ENCODE results near the gene CCNE1.

Gene CCNE1

DNA sequence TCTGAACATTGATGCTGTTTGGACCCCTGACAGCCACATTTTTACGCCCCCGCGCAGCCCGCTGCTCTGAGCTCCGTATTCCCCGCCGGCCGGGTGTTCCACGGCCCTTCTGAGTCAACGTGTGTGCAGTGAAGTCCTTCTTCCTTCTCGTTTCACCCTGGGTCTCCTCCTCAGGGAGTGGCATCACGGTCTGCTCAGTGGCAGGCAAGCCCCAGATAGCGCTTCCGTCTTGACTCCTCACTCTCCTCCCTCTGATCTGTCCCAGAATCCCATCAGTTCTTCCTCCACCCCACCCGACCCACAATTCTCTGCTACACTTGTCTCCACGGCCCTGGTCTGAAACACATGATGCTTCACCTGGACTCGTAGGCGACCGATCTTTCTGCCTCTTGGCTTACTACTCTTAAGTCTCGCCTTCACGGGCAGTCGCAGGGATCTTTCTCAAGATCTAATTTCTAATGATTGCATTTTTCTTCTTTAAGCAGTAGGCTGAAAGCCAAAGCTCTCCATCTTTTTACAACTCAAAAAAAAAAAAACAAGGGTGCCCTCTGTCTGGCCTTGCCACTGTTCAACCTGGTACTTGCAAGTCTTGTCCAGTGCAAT, 33.9 kb downstream of the CCNE1 start:
- Histone ChIP-seq H3K27ac (replicated peaks; ENCODE audit: low read length) (peak overlapping the region; percentile 74), H2AFZ (ENCODE audit: low read length) (peak overlapping the region; percentile 95), H2BK5ac (ENCODE audit: low read length) (no peak overlapping the region), H3K9ac (ENCODE audit: low read depth, low read length, poor library complexity) (peak overlapping the region; percentile 50), H4K91ac (ENCODE audit: low read depth, low read length, poor library complexity) (no peak overlapping the region), H3K4me2 (ENCODE audit: insufficient read depth, low read length, poor library complexity, severe bottlenecking) (peak overlapping the region; percentile 79), H3K9me3 (replicated peaks in 1 of 2; ENCODE audit: control insufficient read depth in 2 of 2, insufficient read depth in 1 of 2, low read depth in 1 of 2, low read length in 2 of 2) (no peaks in the 10 kb centered on the region), H2BK12ac (ENCODE audit: low read length) (no peak overlapping the region), H3K18ac (ENCODE audit: low read length) (no peak overlapping the region), H3K23ac (ENCODE audit: low read depth, low read length, poor library complexity) (no peak overlapping the region), H3K4ac (ENCODE audit: low read length) (no peak overlapping the region), H3K4me3 (ENCODE audit: low read length in 2 of 2) (peak overlapping the region; percentile 69 to 83), H3K14ac (ENCODE audit: low read length) (no peak overlapping the region), H2BK15ac (ENCODE audit: low read length) (no peak overlapping the region), H2BK120ac (ENCODE audit: low read depth, low read length) (no peak overlapping the region), H4K8ac (ENCODE audit: low read depth, low read length) (no peak overlapping the region), H3K27me3 (ENCODE audit: control insufficient read depth in 3 of 3, insufficient read depth in 3 of 3, low read depth in 1 of 3, low read length in 3 of 3) (peaks cover 2 to 41% (median 16%) of the 10 kb centered on the region in 3 experiments), H3K79me1 (ENCODE audit: low read depth, low read length) (no peaks in the 10 kb centered on the region), H2AK5ac (ENCODE audit: low read depth, low read length) (no peak overlapping the region), H3K36me3 (replicated peaks in 1 of 2; ENCODE audit: control insufficient read depth in 2 of 2, insufficient read depth in 2 of 2, low read length in 2 of 2) (no peaks in the 10 kb centered on the region), H3K4me1 (ENCODE audit: control insufficient read depth in 2 of 2, insufficient read depth in 1 of 2, low read depth in 1 of 2, low read length in 2 of 2) (peaks cover 8 to 15% of the 10 kb centered on the region in 2 donors)
- no peak for DNase-seq (ENCODE audit: low spot score)
- no CpG with 5 or more reads among the region's 22 CpGs for WGBS, 2 donors (ENCODE audit: extremely low coverage in 2 of 2, insufficient read length in 2 of 2, insufficient replicate concordance in 1 of 2)

DNA sequence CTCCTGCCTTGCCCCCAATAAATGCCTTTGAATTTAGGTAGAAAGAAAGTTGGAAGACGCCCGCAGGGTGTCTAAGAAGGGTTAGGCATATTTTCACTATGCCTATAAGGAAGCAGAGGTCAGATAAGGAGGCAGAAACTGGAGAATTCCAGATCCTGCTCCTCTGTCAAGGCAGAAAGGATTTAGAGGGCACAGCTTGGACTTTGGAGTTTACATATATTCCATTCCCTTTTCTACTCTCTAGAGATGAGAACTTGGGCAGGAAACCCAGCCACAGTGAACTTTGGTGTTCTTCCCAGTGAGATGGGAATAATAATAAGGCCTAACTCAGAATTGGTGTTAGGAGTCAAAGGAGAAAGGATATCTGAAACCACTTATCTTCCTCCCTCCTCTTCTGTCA, 37.4 kb downstream of the CCNE1 start:
- Histone ChIP-seq H3K4me3 (ENCODE audit: low read length in 2 of 2) (no peak overlapping the region), H3K4ac (ENCODE audit: low read length) (no peak overlapping the region), H3K14ac (ENCODE audit: low read length) (no peak overlapping the region), H3K9ac (ENCODE audit: low read depth, low read length, poor library complexity) (no peak overlapping the region), H2AK5ac (ENCODE audit: low read depth, low read length) (no peak overlapping the region), H3K36me3 (replicated peaks in 1 of 2; ENCODE audit: control insufficient read depth in 2 of 2, insufficient read depth in 2 of 2, low read length in 2 of 2) (no peaks in the 10 kb centered on the region), H2BK12ac (ENCODE audit: low read length) (no peak overlapping the region), H4K91ac (ENCODE audit: low read depth, low read length, poor library complexity) (no peak overlapping the region), H2BK120ac (ENCODE audit: low read depth, low read length) (no peak overlapping the region), H3K79me1 (ENCODE audit: low read depth, low read length) (no peaks in the 10 kb centered on the region), H3K4me1 (ENCODE audit: control insufficient read depth in 2 of 2, insufficient read depth in 1 of 2, low read depth in 1 of 2, low read length in 2 of 2) (peaks cover 2 to 3% of the 10 kb centered on the region in 2 donors), H3K27me3 (ENCODE audit: control insufficient read depth in 3 of 3, insufficient read depth in 3 of 3, low read depth in 1 of 3, low read length in 3 of 3) (peaks cover 0 to 12% (median 0%) of the 10 kb centered on the region in 3 experiments), H2BK5ac (ENCODE audit: low read length) (no peak overlapping the region), H3K4me2 (ENCODE audit: insufficient read depth, low read length, poor library complexity, severe bottlenecking) (no peak overlapping the region), H3K9me3 (replicated peaks in 1 of 2; ENCODE audit: control insufficient read depth in 2 of 2, insufficient read depth in 1 of 2, low read depth in 1 of 2, low read length in 2 of 2) (no peaks in the 10 kb centered on the region), H4K8ac (ENCODE audit: low read depth, low read length) (no peak overlapping the region), H3K23ac (ENCODE audit: low read depth, low read length, poor library complexity) (no peak overlapping the region), H3K18ac (ENCODE audit: low read length) (no peak overlapping the region), H2AFZ (ENCODE audit: low read length) (no peak overlapping the region), H3K27ac (replicated peaks; ENCODE audit: low read length) (no peak overlapping the region), H2BK15ac (ENCODE audit: low read length) (no peak overlapping the region)
- no CpG with 5 or more reads among the region's 2 CpGs for WGBS, 2 donors (ENCODE audit: extremely low coverage in 2 of 2, insufficient read length in 2 of 2, insufficient replicate concordance in 1 of 2)
- no peak for DNase-seq (ENCODE audit: low spot score)

DNA sequence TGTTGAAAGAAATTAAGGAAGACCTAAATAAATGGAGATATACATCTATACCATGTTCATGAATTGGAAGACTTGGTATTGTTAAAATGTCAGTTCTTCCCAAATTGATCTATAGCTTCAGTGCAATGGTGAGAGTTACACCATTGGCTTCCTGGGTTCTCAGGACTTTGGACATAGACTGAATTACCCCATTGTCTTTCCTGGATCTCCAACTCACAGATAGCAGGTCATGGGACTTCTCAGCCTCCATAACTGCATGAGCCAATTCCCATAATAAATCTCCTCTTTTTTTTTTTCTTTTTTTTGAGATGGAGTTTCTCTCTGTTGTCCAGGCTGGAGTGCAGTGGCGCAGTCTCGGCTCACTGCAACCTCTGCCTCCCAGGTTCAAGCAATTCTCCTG, 38.7 kb downstream of the CCNE1 start:
- H4K8ac ChIP-seq (ENCODE audit: low read depth, low read length): no peak overlapping the region
- H3K14ac ChIP-seq (ENCODE audit: low read length): no peak overlapping the region
- H3K9me3 ChIP-seq (replicated peaks in 1 of 2; ENCODE audit: control insufficient read depth in 2 of 2, insufficient read depth in 1 of 2, low read depth in 1 of 2, low read length in 2 of 2): no peaks in the 10 kb centered on the region
- no peak overlapping the region for H2AFZ ChIP-seq (ENCODE audit: low read length)
- H3K9ac ChIP-seq (ENCODE audit: low read depth, low read length, poor library complexity): no peak overlapping the region
- no peak for DNase-seq (ENCODE audit: low spot score)
- no peak overlapping the region for H2BK5ac ChIP-seq (ENCODE audit: low read length)
- H2BK12ac ChIP-seq (ENCODE audit: low read length): no peak overlapping the region
- H3K4ac ChIP-seq (ENCODE audit: low read length): no peak overlapping the region
- no peak overlapping the region for H3K27ac ChIP-seq (replicated peaks; ENCODE audit: low read length)
- H2AK5ac ChIP-seq (ENCODE audit: low read depth, low read length): no peak overlapping the region
- H3K4me3 ChIP-seq (ENCODE audit: low read length in 2 of 2): no peak overlapping the region
- H4K91ac ChIP-seq (ENCODE audit: low read depth, low read length, poor library complexity): no peak overlapping the region
- no peaks in the 10 kb centered on the region for H3K36me3 ChIP-seq (replicated peaks in 1 of 2; ENCODE audit: control insufficient read depth in 2 of 2, insufficient read depth in 2 of 2, low read length in 2 of 2)
- peaks cover 2 to 5% of the 10 kb centered on the region in 2 donors for H3K4me1 ChIP-seq (ENCODE audit: control insufficient read depth in 2 of 2, insufficient read depth in 1 of 2, low read depth in 1 of 2, low read length in 2 of 2)
- no peak overlapping the region for H2BK15ac ChIP-seq (ENCODE audit: low read length)
- H3K79me1 ChIP-seq (ENCODE audit: low read depth, low read length): no peaks in the 10 kb centered on the region
- H3K27me3 ChIP-seq (ENCODE audit: control insufficient read depth in 3 of 3, insufficient read depth in 3 of 3, low read depth in 1 of 3, low read length in 3 of 3): peaks cover 0 to 12% (median 0%) of the 10 kb centered on the region in 3 experiments
- no peak overlapping the region for H2BK120ac ChIP-seq (ENCODE audit: low read depth, low read length)
- H3K4me2 ChIP-seq (ENCODE audit: insufficient read depth, low read length, poor library complexity, severe bottlenecking): no peak overlapping the region
- no CpG with 5 or more reads among the region's 2 CpGs for WGBS, 2 donors (ENCODE audit: extremely low coverage in 2 of 2, insufficient read length in 2 of 2, insufficient replicate concordance in 1 of 2)
- no peak overlapping the region for H3K23ac ChIP-seq (ENCODE audit: low read depth, low read length, poor library complexity)
- H3K18ac ChIP-seq (ENCODE audit: low read length): no peak overlapping the region

DNA sequence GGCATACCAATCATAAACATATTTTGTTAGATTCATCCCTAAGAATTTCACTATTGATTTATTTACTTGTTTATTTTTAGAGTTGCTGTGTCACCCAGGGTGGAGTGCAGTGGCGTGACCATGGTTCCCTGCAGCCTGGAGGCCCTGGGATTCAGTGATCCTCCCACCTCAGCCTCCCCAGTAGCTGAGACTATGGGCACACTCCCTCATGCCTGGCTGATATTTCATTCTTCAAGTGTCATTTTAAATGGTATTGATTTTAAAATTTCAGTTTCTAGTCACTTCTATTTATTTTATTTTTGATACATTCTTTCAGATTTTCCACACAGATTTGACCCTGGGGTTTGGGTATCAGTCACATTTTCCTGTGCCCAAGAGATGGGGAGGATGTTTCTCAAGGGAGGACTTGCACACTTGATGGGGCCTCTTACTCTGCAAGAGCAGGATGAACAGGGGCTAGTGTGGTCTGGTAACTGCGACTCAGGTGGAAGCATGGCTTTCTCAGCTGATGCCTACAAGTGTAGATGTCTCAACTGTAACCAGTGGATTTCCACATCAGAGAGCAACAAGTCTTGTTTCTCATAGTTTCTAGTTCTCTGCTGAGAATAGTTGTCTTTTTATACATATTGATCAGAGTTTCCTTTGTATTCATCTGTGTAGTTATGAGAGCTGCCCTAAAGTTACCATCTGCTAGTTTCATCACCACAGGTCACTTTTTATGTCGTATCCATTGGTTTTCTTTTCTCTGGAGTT, 40.2 kb downstream of the CCNE1 start:
- Histone ChIP-seq H2BK12ac (ENCODE audit: low read length) (no peak overlapping the region), H2BK5ac (ENCODE audit: low read length) (no peak overlapping the region), H3K4me1 (ENCODE audit: control insufficient read depth in 2 of 2, insufficient read depth in 1 of 2, low read depth in 1 of 2, low read length in 2 of 2) (peaks cover 0 to 11% of the 10 kb centered on the region in 2 donors), H2AFZ (ENCODE audit: low read length) (no peak overlapping the region), H3K14ac (ENCODE audit: low read length) (no peak overlapping the region), H4K91ac (ENCODE audit: low read depth, low read length, poor library complexity) (no peak overlapping the region), H3K4ac (ENCODE audit: low read length) (no peak overlapping the region), H3K9ac (ENCODE audit: low read depth, low read length, poor library complexity) (no peak overlapping the region), H3K4me3 (ENCODE audit: low read length in 2 of 2) (no peak overlapping the region), H3K79me1 (ENCODE audit: low read depth, low read length) (no peaks in the 10 kb centered on the region), H3K27me3 (ENCODE audit: control insufficient read depth in 3 of 3, insufficient read depth in 3 of 3, low read depth in 1 of 3, low read length in 3 of 3) (peaks cover 0 to 12% (median 0%) of the 10 kb centered on the region in 3 experiments), H3K18ac (ENCODE audit: low read length) (no peak overlapping the region), H3K9me3 (replicated peaks in 1 of 2; ENCODE audit: control insufficient read depth in 2 of 2, insufficient read depth in 1 of 2, low read depth in 1 of 2, low read length in 2 of 2) (no peaks in the 10 kb centered on the region), H2AK5ac (ENCODE audit: low read depth, low read length) (no peak overlapping the region), H3K23ac (ENCODE audit: low read depth, low read length, poor library complexity) (no peak overlapping the region), H3K27ac (replicated peaks; ENCODE audit: low read length) (no peak overlapping the region), H2BK120ac (ENCODE audit: low read depth, low read length) (no peak overlapping the region), H4K8ac (ENCODE audit: low read depth, low read length) (no peak overlapping the region), H3K36me3 (replicated peaks in 1 of 2; ENCODE audit: control insufficient read depth in 2 of 2, insufficient read depth in 2 of 2, low read length in 2 of 2) (no peaks in the 10 kb centered on the region), H2BK15ac (ENCODE audit: low read length) (no peak overlapping the region), H3K4me2 (ENCODE audit: insufficient read depth, low read length, poor library complexity, severe bottlenecking) (no peak overlapping the region)
- no peak for DNase-seq (ENCODE audit: low spot score)
- no CpG with 5 or more reads among the region's 3 CpGs for WGBS, 2 donors (ENCODE audit: extremely low coverage in 2 of 2, insufficient read length in 2 of 2, insufficient replicate concordance in 1 of 2)
